Suprapubic skin (tissue), 3 donors: ENCODE data around the gene ADH5.

Source experiments
- CTCF ChIP-seq, 2 donors: fragments of 200-600 bp in 1 of 2; fragments of 450-650 bp in 1 of 2; sonication (generic) in 1 of 2; IDR thresholded peaks; one replicate each; pipeline ENCODE4 v1.5.1; 2016 to 2019; ENCODE audit warnings: antibody characterized with exemption in 2 of 2, mild to moderate bottlenecking in 1 of 2, moderate library complexity in 1 of 2
- EP300 ChIP-seq: sonication (generic); formaldehyde crosslinking; IDR thresholded peaks from one replicate; pipeline ENCODE4 v1.6.1; 2017; ENCODE audit warnings: antibody characterized with exemption

GRCh38 chr4:99090481-99091215 lies 2.1 kb upstream of the ADH5 start:
- no peak for TF ChIP-seq CTCF (IDR thresholded peaks at IDR 0.05)
- TF ChIP-seq EP300, result no peak
